Dedifferentiated amniotic fluid mesenchymal stem cell (primary cell): Measurements from ENCODE around the gene GPNMB.
"Not testable (repeated sequence)": the region's sequence is repeated elsewhere in the genome, so short reads cannot be mapped to it uniquely, and the experiment has no call there.

Experiments used
- DNase-seq: peaks from one replicate; pipeline ENCODE4 v3.0.0-alpha.2; 2016; ENCODE audit errors: extremely low spot score

Gene GPNMB

GRCh38 chr7:23246555-23246954 is at the start of gene GPNMB:
TSS of gene GPNMB (plus strand) at chr7:23246775. CDS start at chr7:23246858, 83 bp downstream.
- peak; percentile 97 for DNase-seq

GRCh38 chr7:23197745-23198144 is 48.8 kb upstream of the GPNMB start:
- DNase-seq, result not testable (repeated sequence)

- no peak for DNase-seq
Observed at GRCh38 chr7:23200331-23200730, 46.2 kb upstream of the GPNMB start.

GRCh38 chr7:23204241-23204640 is 42.3 kb upstream of the GPNMB start:
- peak; percentile 9 for DNase-seq

GRCh38 chr7:23205577-23205908 is 41.0 kb upstream of the GPNMB start:
- DNase-seq, result no peak

- no peak for DNase-seq
Observed at GRCh38 chr7:23205909-23206767, 40.4 kb upstream of the GPNMB start.

- no peak for DNase-seq
Observed at GRCh38 chr7:23207021-23207420, 39.6 kb upstream of the GPNMB start.

- no peak for DNase-seq
Observed at GRCh38 chr7:23207884-23208283, 38.7 kb upstream of the GPNMB start.

- DNase-seq, result no peak
Observed at GRCh38 chr7:23208316-23208715, 38.3 kb upstream of the GPNMB start.

GRCh38 chr7:23210506-23210905 is 36.1 kb upstream of the GPNMB start:
- DNase-seq, result no peak

- DNase-seq, result no peak
Observed at GRCh38 chr7:23211589-23211988, 35.0 kb upstream of the GPNMB start.

GRCh38 chr7:23212395-23212794 is 34.2 kb upstream of the GPNMB start:
- DNase-seq, result no peak

- DNase-seq, result no peak
Observed at GRCh38 chr7:23212841-23213240, 33.7 kb upstream of the GPNMB start.

GRCh38 chr7:23213755-23214154 is 32.8 kb upstream of the GPNMB start:
- no peak for DNase-seq

GRCh38 chr7:23214423-23214822 is 32.2 kb upstream of the GPNMB start:
- DNase-seq, result no peak

GRCh38 chr7:23214938-23215337 is 31.6 kb upstream of the GPNMB start:
- DNase-seq, result peak; percentile 8

GRCh38 chr7:23216021-23216420 is 30.6 kb upstream of the GPNMB start:
- DNase-seq, result no peak

- peak; percentile 13 for DNase-seq
Observed at GRCh38 chr7:23218196-23218595, 28.4 kb upstream of the GPNMB start.

GRCh38 chr7:23220690-23221305 is 25.8 kb upstream of the GPNMB start:
- no peak for DNase-seq

- no peak for DNase-seq
Observed at GRCh38 chr7:23222439-23223030, 24.0 kb upstream of the GPNMB start.

GRCh38 chr7:23224364-23224763 is 22.2 kb upstream of the GPNMB start:
- not testable (repeated sequence) for DNase-seq

- no peak for DNase-seq
Observed at GRCh38 chr7:23226844-23227450, 19.6 kb upstream of the GPNMB start.

GRCh38 chr7:23228412-23228811 is 18.2 kb upstream of the GPNMB start:
- no peak for DNase-seq
